ENCODE data around the gene KATNB1. TPM values are rescaled to one million over a fixed set of nuclear protein-coding genes. Genes with fewer than 3 reads are reported as not detected.

The KATNB1 gene
- total RNA-seq, 2 experiments from 2014 or later: 37.4 to 43.5 TPM

- no peaks in the 10 kb centered on the region for H3K36me3 ChIP-seq (ENCODE audit: insufficient read depth, low read length)
- no peaks in the 10 kb centered on the region for H4K20me1 ChIP-seq (ENCODE audit: insufficient read depth, low read length)
- intact Hi-C loops (cut with micrococcal nuclease; ENCODE audit: unreplicated experiment): no loop called here
- no peaks in the 10 kb centered on the region for H3K79me2 ChIP-seq (ENCODE audit: insufficient read depth, low read depth, low read length)
- no peak for DNase-seq (ENCODE audit: low spot score)
- H2AFZ ChIP-seq (ENCODE audit: low read length): no peak overlapping the region
- H3K4me3 ChIP-seq (ENCODE audit: low read depth, low read length, poor library complexity, severe bottlenecking): no peak overlapping the region
- no peak overlapping the region for H3K27ac ChIP-seq (ENCODE audit: low read depth, low read length, poor library complexity, severe bottlenecking)
- no peak overlapping the region for H3K4me2 ChIP-seq (ENCODE audit: low read length)
- ChIA-PET POLR2A (interaction anchor here (0.6 kb wide), 1 partner anchor 705 kb away, joined by 4 read pairs; no protein-coding TSS in a partner anchor), CTCF (ENCODE audit: unreplicated experiment) (interaction anchor here (0.5 to 0.6 kb wide), 2 partner anchors 201 to 402 kb away, joined by 3 read pairs; partner anchors contain the start of gene ZNF319)
- H3K4me1 ChIP-seq (ENCODE audit: insufficient read depth, low read length, poor library complexity, severe bottlenecking): no peaks in the 10 kb centered on the region
- no TSS peak for BruUV-seq (replicated peaks)
- TF ChIP-seq, protein P1, sequence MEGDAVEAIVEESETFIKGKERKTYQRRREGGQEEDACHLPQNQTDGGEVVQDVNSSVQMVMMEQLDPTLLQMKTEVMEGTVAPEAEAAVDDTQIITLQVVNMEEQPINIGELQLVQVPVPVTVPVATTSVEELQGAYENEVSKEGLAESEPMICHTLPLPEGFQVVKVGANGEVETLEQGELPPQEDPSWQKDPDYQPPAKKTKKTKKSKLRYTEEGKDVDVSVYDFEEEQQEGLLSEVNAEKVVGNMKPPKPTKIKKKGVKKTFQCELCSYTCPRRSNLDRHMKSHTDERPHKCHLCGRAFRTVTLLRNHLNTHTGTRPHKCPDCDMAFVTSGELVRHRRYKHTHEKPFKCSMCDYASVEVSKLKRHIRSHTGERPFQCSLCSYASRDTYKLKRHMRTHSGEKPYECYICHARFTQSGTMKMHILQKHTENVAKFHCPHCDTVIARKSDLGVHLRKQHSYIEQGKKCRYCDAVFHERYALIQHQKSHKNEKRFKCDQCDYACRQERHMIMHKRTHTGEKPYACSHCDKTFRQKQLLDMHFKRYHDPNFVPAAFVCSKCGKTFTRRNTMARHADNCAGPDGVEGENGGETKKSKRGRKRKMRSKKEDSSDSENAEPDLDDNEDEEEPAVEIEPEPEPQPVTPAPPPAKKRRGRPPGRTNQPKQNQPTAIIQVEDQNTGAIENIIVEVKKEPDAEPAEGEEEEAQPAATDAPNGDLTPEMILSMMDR (conservative IDR thresholded peaks at IDR 0.05; ENCODE audit: low read length): no peak
- no peak for TF ChIP-seq EZH2phosphoT487 (IDR thresholded peaks at IDR 0.05; ENCODE audit: borderline replicate concordance, low read depth, low read length)
- no peaks in the 10 kb centered on the region for H3K9me2 ChIP-seq (ENCODE audit: insufficient read depth, low read length)
- no peaks in the 10 kb centered on the region for H3K9me3 ChIP-seq (ENCODE audit: low read length)
Measured at GRCh38 chr16:57799600-57800199, 64.1 kb downstream of the KATNB1 start.

DNA sequence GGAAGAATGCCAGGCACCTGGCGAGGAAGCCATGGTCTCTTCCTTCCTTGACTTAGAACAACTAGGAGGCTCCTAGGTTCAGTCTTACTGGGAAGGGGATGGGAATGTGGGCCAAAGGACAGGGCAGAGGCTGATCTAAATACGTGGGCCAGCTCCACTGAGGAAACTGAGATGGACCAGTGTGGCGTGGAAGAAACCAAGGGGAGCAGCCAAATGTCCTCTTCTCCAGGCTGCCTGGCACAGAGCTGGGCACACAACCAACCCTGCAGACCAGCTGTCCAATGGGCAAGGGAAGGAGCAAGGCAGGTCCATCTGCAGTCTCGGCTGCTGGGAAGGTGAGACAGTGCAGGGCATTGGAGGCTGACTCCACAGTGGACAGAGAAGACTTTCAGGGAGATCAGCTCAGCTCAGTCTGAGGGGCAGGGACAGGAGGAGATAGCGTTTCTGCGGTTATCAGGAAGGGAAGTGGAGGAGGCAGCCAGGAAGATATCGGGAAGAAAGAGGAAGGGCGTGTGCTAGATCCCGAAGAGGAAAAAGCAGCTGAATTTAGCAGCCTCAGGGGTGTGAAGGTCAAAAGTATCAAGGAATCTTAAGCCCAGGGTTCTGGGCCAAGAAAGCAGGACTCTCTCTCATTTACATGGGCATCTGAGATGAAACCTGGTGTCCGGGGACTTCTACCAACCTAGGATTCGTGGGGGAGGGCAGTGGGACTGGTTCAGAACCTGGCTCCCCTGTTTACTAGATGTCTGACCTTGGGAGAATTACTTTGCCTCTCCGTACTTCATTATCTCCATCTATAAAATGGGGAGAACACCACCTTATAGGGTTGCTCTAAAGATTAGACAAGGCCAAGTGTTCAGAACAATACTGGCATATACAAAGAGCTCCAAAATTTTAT, 64.9 kb downstream of the KATNB1 start:
- Histone ChIP-seq H3K4me3 (ENCODE audit: low read depth, low read length, poor library complexity, severe bottlenecking) (no peak overlapping the region), H4K20me1 (ENCODE audit: insufficient read depth, low read length) (no peaks in the 10 kb centered on the region), H3K9me3 (ENCODE audit: low read length) (no peaks in the 10 kb centered on the region), H3K36me3 (ENCODE audit: insufficient read depth, low read length) (no peaks in the 10 kb centered on the region), H3K9me2 (ENCODE audit: insufficient read depth, low read length) (no peaks in the 10 kb centered on the region), H3K4me2 (ENCODE audit: low read length) (no peak overlapping the region), H3K4me1 (ENCODE audit: insufficient read depth, low read length, poor library complexity, severe bottlenecking) (no peaks in the 10 kb centered on the region), H3K79me2 (ENCODE audit: insufficient read depth, low read depth, low read length) (no peaks in the 10 kb centered on the region), H2AFZ (ENCODE audit: low read length) (no peak overlapping the region), H3K27ac (ENCODE audit: low read depth, low read length, poor library complexity, severe bottlenecking) (no peak overlapping the region)
- TF ChIP-seq, protein P1 (conservative IDR thresholded peaks at IDR 0.05; ENCODE audit: low read length): no peak
- no peak for TF ChIP-seq EZH2phosphoT487 (IDR thresholded peaks at IDR 0.05; ENCODE audit: borderline replicate concordance, low read depth, low read length)
- CTCF ChIA-PET (ENCODE audit: unreplicated experiment): no interaction called here
- DNase-seq (ENCODE audit: low spot score): no peak
- intact Hi-C loops (cut with micrococcal nuclease; ENCODE audit: unreplicated experiment): no loop called here
- BruUV-seq (replicated peaks): no TSS peak
- POLR2A ChIA-PET: interaction anchor here (0.6 kb wide), 2 partner anchors 181 to 705 kb away, joined by 3 to 4 read pairs; no protein-coding TSS in a partner anchor

Measured in OCI-LY7 (cell line).